Hematopoietic multipotent progenitor cell treated with erythropoietin and hydrocortisone succinate and interleukin-3 and kit ligand, for 4 days (in vitro differentiated cells): ENCODE results near the gene SNAPC4.
A peak's percentile ranks its signal among the peaks of the same experiment; 100 is the strongest.

Experiments used
- DNase-seq: peaks from one replicate; pipeline ENCODE4 v3.0.0-alpha.2; 2015

SNAPC4 gene

GRCh38 chr9:136370687-136371532, 29.1 kb downstream of the SNAPC4 start:
- DNase-seq = no peak

- no peak for DNase-seq
Observed at GRCh38 chr9:136370037-136370436, 29.9 kb downstream of the SNAPC4 start.

- no peak for DNase-seq
Observed at GRCh38 chr9:136368190-136368589, 31.8 kb downstream of the SNAPC4 start.

- DNase-seq = no peak
Observed at GRCh38 chr9:136367296-136368145, 32.4 kb downstream of the SNAPC4 start.

- no peak for DNase-seq
Observed at GRCh38 chr9:136366826-136367225, 33.1 kb downstream of the SNAPC4 start.

- DNase-seq = peak; percentile 50
Observed at GRCh38 chr9:136365775-136366222, 34.2 kb downstream of the SNAPC4 start.

- peak; percentile 53 for DNase-seq
Observed at GRCh38 chr9:136364942-136365774, 34.8 kb downstream of the SNAPC4 start.

GRCh38 chr9:136363949-136364748, 35.8 kb downstream of the SNAPC4 start:
- no peak for DNase-seq

- peak; percentile 98 for DNase-seq
Observed at GRCh38 chr9:136363106-136363948, 36.6 kb downstream of the SNAPC4 start, which contains the start of gene DNLZ. Gene DNLZ, minus strand, starts transcription at chr9:136363744. Its CDS starts 30 bp downstream, at chr9:136363714.

- no peak for DNase-seq
Observed at GRCh38 chr9:136362450-136362784, 37.6 kb downstream of the SNAPC4 start.

GRCh38 chr9:136361754-136362449, 38.1 kb downstream of the SNAPC4 start:
- no peak for DNase-seq

- no peak for DNase-seq
Observed at GRCh38 chr9:136361047-136361753, 38.8 kb downstream of the SNAPC4 start.

- DNase-seq = no peak
Observed at GRCh38 chr9:136359774-136360718, 39.9 kb downstream of the SNAPC4 start.

GRCh38 chr9:136358888-136359287, 41.1 kb downstream of the SNAPC4 start:
- no peak for DNase-seq

- no peak for DNase-seq
Observed at GRCh38 chr9:136358016-136358415, 42.0 kb downstream of the SNAPC4 start.

- no peak for DNase-seq
Observed at GRCh38 chr9:136357202-136357725, 42.7 kb downstream of the SNAPC4 start.

- DNase-seq = no peak
Observed at GRCh38 chr9:136355616-136356557, 44.1 kb downstream of the SNAPC4 start.
